Calu3 (cell line): ENCODE data around the gene SLC46A1. TPM values are rescaled to one million over a fixed set of nuclear protein-coding genes. Genes with fewer than 3 reads are reported as not detected.

Experiments
- BruUV-seq: library from RNA; stranded (reverse); fragments of 400-500 nt; replicated peaks from 2 replicates; lab custom pipeline; 2021; lab: Mats Ljungman, UMichigan
- CTCF ChIA-PET: fragments of 300-600 bp; sonication (Branson Sonifier 250); formaldehyde crosslinking; loops from one replicate; lab custom pipeline; 2022; ENCODE audit warnings: antibody characterized with exemption; lab: Charles Lee
- DNase-seq: peaks from one replicate; pipeline ENCODE4 v3.0.0; 2022
- H3K27ac Mint-ChIP-seq: one replicate; pipeline ENCODE4 v1.8.0; 2022; ENCODE audit warnings: mixed read lengths; ENCODE audit not compliant: unreplicated experiment
- H3K27me3 Mint-ChIP-seq: one replicate; pipeline ENCODE4 v1.8.0; 2022; ENCODE audit warnings: mixed read lengths; ENCODE audit not compliant: unreplicated experiment
- H3K36me3 Mint-ChIP-seq: one replicate; pipeline ENCODE4 v1.8.0; 2022; ENCODE audit warnings: mild to moderate bottlenecking, moderate library complexity, mixed read lengths; ENCODE audit not compliant: insufficient read depth, unreplicated experiment
- H3K4me1 Mint-ChIP-seq: one replicate; pipeline ENCODE4 v1.8.0; 2022; ENCODE audit warnings: mild to moderate bottlenecking, low read depth, mixed read lengths; ENCODE audit not compliant: unreplicated experiment
- H3K4me3 Mint-ChIP-seq: one replicate; pipeline ENCODE4 v1.8.0; 2022; ENCODE audit warnings: mild to moderate bottlenecking, low read depth, moderate library complexity, mixed read lengths; ENCODE audit not compliant: unreplicated experiment
- H3K9me3 Mint-ChIP-seq: one replicate; pipeline ENCODE4 v1.8.0; 2022; ENCODE audit warnings: low read depth, mixed read lengths; ENCODE audit not compliant: unreplicated experiment
- CTCF ChIP-seq: fragments of 200-600 bp; IDR thresholded peaks from one replicate; pipeline ENCODE4 v1.8.0; 2022; ENCODE audit warnings: antibody characterized with exemption; ENCODE audit not compliant: unreplicated experiment
- intact Hi-C: fragments of 100-400 bp; cut with micrococcal nuclease; formaldehyde crosslinking; loops from one replicate; pipeline ENCODE4 v1.10.0; 2022; ENCODE audit not compliant: unreplicated experiment
- microRNA-seq: library from miRNA; unstranded; fragments of <30 nt; microRNA quantifications from one replicate; pipeline ENCODE4 v1.2.0, GENCODE V29; 2022
- total RNA-seq: library from RNA; stranded (reverse); gene quantifications from 2 replicates; pipeline ENCODE4 v1.2.3, GENCODE V29; 2022

The SLC46A1 gene
- total RNA-seq, 1 experiment from 2014 or later: 17.0 TPM

GRCh38 chr17:28346199-28346580 lies 59.8 kb downstream of the SLC46A1 start:
- Mint-ChIP-seq H3K4me1 (peaks cover 21% of the 10 kb centered on the region), H3K27me3 (no peaks in the 10 kb centered on the region), H3K4me3 (no peak overlapping the region), H3K9me3 (no peaks in the 10 kb centered on the region), H3K27ac (no peak overlapping the region), H3K36me3 (peaks cover 60% of the 10 kb centered on the region)
- CTCF ChIA-PET: interaction anchor here (1.1 to 2.0 kb wide), 3 partner anchors 10 to 22 kb away, joined by 3 to 9 read pairs (median 8); partner anchors contain the start of genes POLDIP2 and TNFAIP1
- intact Hi-C loops: no loop called here
- no TSS peak for BruUV-seq
- no peak for DNase-seq
- no peak for TF ChIP-seq CTCF

GRCh38 chr17:28345419-28346198 lies 60.4 kb downstream of the SLC46A1 start:
- BruUV-seq: no TSS peak
- no peak for DNase-seq
- TF ChIP-seq CTCF: no peak
- intact Hi-C loops: no loop called here
- Mint-ChIP-seq H3K4me3 (no peak overlapping the region), H3K9me3 (no peaks in the 10 kb centered on the region), H3K4me1 (peaks cover 21% of the 10 kb centered on the region), H3K27ac (no peak overlapping the region), H3K27me3 (no peaks in the 10 kb centered on the region), H3K36me3 (peaks cover 59% of the 10 kb centered on the region)
- CTCF ChIA-PET: no interaction called here

Small RNAs within 50 kb of the gene (microRNA-seq; reads per million reads assigned to microRNA genes)
- 2.1 reads per million for gene MIR4723

Other genes with a start within 250 kb of the SLC46A1 start
- 110 and 114 TPM in 2 replicates for gene TMEM97, start 87.0 kb downstream of the SLC46A1 start, total RNA-seq
- 31.9 and 32.1 TPM in 2 replicates for gene IFT20, start 70.7 kb downstream of the SLC46A1 start, total RNA-seq
- gene TNFAIP1, start 70.5 kb downstream of the SLC46A1 start, total RNA-seq: 45.9 and 49.4 TPM in 2 replicates
- 82.7 and 85.9 TPM in 2 replicates for gene POLDIP2, start 48.7 kb downstream of the SLC46A1 start, total RNA-seq
- not detected in 2 replicates for gene SEBOX, start 41.0 kb downstream of the SLC46A1 start, total RNA-seq
- gene VTN, start 35.9 kb downstream of the SLC46A1 start, total RNA-seq: 0.22 TPM in 1 of 2 replicates, not detected in the other
- 7.1 and 8.1 TPM in 2 replicates for gene SARM1, start 34.5 kb downstream of the SLC46A1 start, total RNA-seq
- gene SLC13A2, start 67.4 kb upstream of the SLC46A1 start, total RNA-seq: not detected in 2 replicates
- not detected in 2 replicates for gene FOXN1, start 100.1 kb upstream of the SLC46A1 start, total RNA-seq
- gene UNC119, start 146.4 kb upstream of the SLC46A1 start, total RNA-seq: 13.0 and 14.6 TPM in 2 replicates
- gene PIGS, start 165.3 kb upstream of the SLC46A1 start, total RNA-seq: 50.9 and 59.2 TPM in 2 replicates
- gene ALDOC, start 170.7 kb upstream of the SLC46A1 start, total RNA-seq: 2.6 and 2.8 TPM in 2 replicates
- 69.3 and 82.1 TPM in 2 replicates for gene SPAG5, start 192.8 kb upstream of the SLC46A1 start, total RNA-seq
- 35.1 and 42.1 TPM in 2 replicates for gene RSKR, start 208.0 kb upstream of the SLC46A1 start, total RNA-seq
- gene BLTP2, start 238.9 kb upstream of the SLC46A1 start, total RNA-seq: 158 and 160 TPM in 2 replicates